ENCODE results near the gene FASTKD2.

- TF ChIP-seq CTCF (conservative IDR thresholded peaks at IDR 0.05; ENCODE audit: low read depth, low read length) (no peak), POLR2A (IDR thresholded peaks at IDR 0.05; ENCODE audit: low read depth, low read length) (no peak), RAD21 (IDR thresholded peaks at IDR 0.05; ENCODE audit: low read length) (no peak), BHLHE40 (IDR thresholded peaks at IDR 0.05; ENCODE audit: low read depth, low read length) (no peak), RFX5 (IDR thresholded peaks at IDR 0.05; ENCODE audit: low read depth, low read length) (no peak), CHD1 (IDR thresholded peaks at IDR 0.05; ENCODE audit: low read depth, low read length) (no peak), MAZ (IDR thresholded peaks at IDR 0.05; ENCODE audit: borderline replicate concordance, low read depth, low read length) (no peak)
These were observed 40.6 kb downstream of the FASTKD2 start for GRCh38 chr2:206805887-206806607.
